SU-DHL-6 (cell line): ENCODE data around the gene OOSP4A.
A peak's percentile ranks its signal among the peaks of the same experiment; 100 is the strongest.

Experiments
- H2AFZ ChIP-seq: fragments of 200-600 bp; sonication (generic); 2 replicates; pipeline ENCODE4 v1.6.1; 2014; ENCODE audit warnings: low read depth, mild to moderate bottlenecking, moderate library complexity, mixed read lengths, antibody characterized with exemption, low read length; ENCODE audit not compliant: severe bottlenecking
- H3F3A ChIP-seq: fragments of 200-600 bp; shearing (Covaris generic); 2 replicates; pipeline ENCODE4 v1.6.0; 2016; ENCODE audit warnings: antibody characterized with exemption, mild to moderate bottlenecking; ENCODE audit not compliant: insufficient read depth
- H3K27ac ChIP-seq: fragments of 200-600 bp; sonication (generic); 2 replicates; pipeline ENCODE4 v1.5.1; 2016; ENCODE audit warnings: low read depth, mild to moderate bottlenecking, low read length, moderate library complexity, mixed read lengths
- H3K27me3 ChIP-seq: fragments of 200-600 bp; sonication (generic), shearing (Covaris generic); 2 replicates; pipeline ENCODE4 v1.6.0; 2014; ENCODE audit warnings: mild to moderate bottlenecking, low read length
- H3K36me3 ChIP-seq: fragments of 200-600 bp; sonication (generic); 2 replicates; pipeline ENCODE4 v1.6.1; 2014; ENCODE audit warnings: mild to moderate bottlenecking, low read length, mixed read lengths
- H3K4me2 ChIP-seq: fragments of 300-600, 200-600 bp; shearing (Covaris generic), sonication (generic); 2 replicates; pipeline ENCODE4 v1.6.0; 2014; ENCODE audit warnings: low read length, low read depth, mild to moderate bottlenecking; ENCODE audit not compliant: poor library complexity, severe bottlenecking
- H3K4me3 ChIP-seq: fragments of 200-600 bp; sonication (generic); 2 replicates; pipeline ENCODE4 v1.5.1; 2014; ENCODE audit warnings: antibody characterized with exemption, low read length, mild to moderate bottlenecking, mixed read lengths; ENCODE audit not compliant: insufficient read depth, poor library complexity, severe bottlenecking
- H3K79me2 ChIP-seq: fragments of 200-600 bp; sonication (generic); 2 replicates; pipeline ENCODE4 v1.6.1; 2014; ENCODE audit warnings: mild to moderate bottlenecking, low read length, moderate library complexity; ENCODE audit not compliant: insufficient read depth
- H3K9ac ChIP-seq: fragments of 200-600 bp; sonication (generic); 2 replicates; pipeline ENCODE4 v1.7.0; 2014; ENCODE audit warnings: mild to moderate bottlenecking, low read length
- H3K9me2 ChIP-seq: fragments of 200-600 bp; sonication (generic); replicated peaks from 2 replicates; pipeline ENCODE4 v1.6.1; 2014; ENCODE audit warnings: low read length; ENCODE audit not compliant: insufficient read depth
- H3K9me3 ChIP-seq: fragments of 200-600 bp; sonication (generic); 2 replicates; pipeline ENCODE4 v1.6.1; 2014; ENCODE audit warnings: low read length, mixed read lengths; ENCODE audit not compliant: insufficient read depth
- H4K20me1 ChIP-seq: fragments of 200-600 bp; sonication (generic); 2 replicates; pipeline ENCODE4 v1.6.1; 2014; ENCODE audit warnings: low read depth, mild to moderate bottlenecking, antibody characterized with exemption, low read length, moderate library complexity, mixed read lengths
- CTCF ChIP-seq: fragments of 200-600 bp; sonication (generic); IDR thresholded peaks from one replicate; pipeline ENCODE4 v1.5.1; 2017; ENCODE audit warnings: antibody characterized with exemption, mild to moderate bottlenecking, low read length, moderate library complexity; ENCODE audit not compliant: insufficient read depth, poor library complexity, severe bottlenecking
- EZH2phosphoT487 ChIP-seq: fragments of 200-600 bp; sonication (generic), shearing (Covaris generic); conservative IDR thresholded peaks from 2 replicates; pipeline ENCODE4 v1.6.1; 2018; ENCODE audit warnings: mild to moderate bottlenecking, antibody characterized with exemption, low read length, moderate library complexity, mixed read lengths

The OOSP4A gene

GRCh38 chr11:59963733-59964132 lies at the start of gene OOSP4A:
OOSP4A (plus strand) TSS chr11:59964033; CDS start chr11:59964033, 0 bp downstream.
- TF ChIP-seq EZH2phosphoT487, result no peak
- no peak for TF ChIP-seq CTCF
- H3K4me2 ChIP-seq, result no peak within 1 kb of the TSS
- H3F3A ChIP-seq, result no peaks in the 10 kb centered on the region
- H3K9me2 ChIP-seq, result no peaks in the 10 kb centered on the region
- no peak within 1 kb of the TSS for H3K27ac ChIP-seq
- H3K9me3 ChIP-seq, result no peaks in the 10 kb centered on the region
- no peaks in the 10 kb centered on the region for H3K79me2 ChIP-seq
- no peaks in the 10 kb centered on the region for H3K27me3 ChIP-seq
- H4K20me1 ChIP-seq, result no peaks in the 10 kb centered on the region
- H3K4me3 ChIP-seq, result no peak within 1 kb of the TSS
- H2AFZ ChIP-seq, result no peak within 1 kb of the TSS
- no peak within 1 kb of the TSS for H3K9ac ChIP-seq
- H3K36me3 ChIP-seq, result no peaks in the 10 kb centered on the region

GRCh38 chr11:59918480-59918879 lies 45.4 kb upstream of the OOSP4A start:
- no peak for TF ChIP-seq EZH2phosphoT487
- TF ChIP-seq CTCF, result no peak

GRCh38 chr11:59918987-59919589 lies 44.7 kb upstream of the OOSP4A start:
- TF ChIP-seq CTCF (peak; percentile 55), EZH2phosphoT487 (no peak)
- Histone ChIP-seq H4K20me1 (no peaks in the 10 kb centered on the region), H3K4me2 (no peak overlapping the region), H2AFZ (no peak overlapping the region), H3K4me3 (no peak overlapping the region), H3K27ac (no peak overlapping the region), H3K9ac (no peak overlapping the region), H3F3A (no peaks in the 10 kb centered on the region), H3K27me3 (no peaks in the 10 kb centered on the region), H3K36me3 (no peaks in the 10 kb centered on the region), H3K9me3 (peaks cover 11% of the 10 kb centered on the region; the same call in 1 of the 2 replicates), H3K9me2 (no peaks in the 10 kb centered on the region), H3K79me2 (no peaks in the 10 kb centered on the region)

More at GRCh38 chr11:59918480-59918879, 45.4 kb upstream of the OOSP4A start:
- Histone ChIP-seq H4K20me1 (no peaks in the 10 kb centered on the region), H3K27me3 (no peaks in the 10 kb centered on the region), H3K36me3 (no peaks in the 10 kb centered on the region), H2AFZ (no peak overlapping the region), H3F3A (no peaks in the 10 kb centered on the region), H3K9me2 (no peaks in the 10 kb centered on the region), H3K9ac (no peak overlapping the region), H3K4me3 (no peak overlapping the region), H3K79me2 (no peaks in the 10 kb centered on the region), H3K9me3 (peaks cover 7% of the 10 kb centered on the region; the same call in 1 of the 2 replicates), H3K4me2 (no peak overlapping the region), H3K27ac (no peak overlapping the region)
